Activated naive CD8-positive, alpha-beta T cell treated with anti-CD3 and anti-CD28 coated beads for 36 hours (primary cell): Measurements from ENCODE around the gene SEZ6. TPM values are rescaled to one million over a fixed set of nuclear protein-coding genes. Genes with fewer than 3 reads are reported as not detected.

ENCODE experiments used
- DNase-seq: peaks from one replicate; pipeline ENCODE4 v3.0.0; 2021
- H3K27ac Mint-ChIP-seq: one replicate; pipeline ENCODE4 v1.8.0; 2022; ENCODE audit warnings: mild to moderate bottlenecking, moderate library complexity, mixed read lengths
- H3K27me3 Mint-ChIP-seq: one replicate; pipeline ENCODE4 v1.8.0; 2022; ENCODE audit warnings: mild to moderate bottlenecking, mixed read lengths
- H3K36me3 Mint-ChIP-seq: one replicate; pipeline ENCODE4 v1.8.0; 2021; ENCODE audit warnings: mild to moderate bottlenecking, mixed read lengths
- H3K4me1 Mint-ChIP-seq: one replicate; pipeline ENCODE4 v1.8.0; 2021; ENCODE audit warnings: mixed read lengths
- H3K4me3 Mint-ChIP-seq: one replicate; pipeline ENCODE4 v1.8.0; 2022; ENCODE audit warnings: mild to moderate bottlenecking, moderate library complexity, mixed read lengths
- H3K9me3 Mint-ChIP-seq: one replicate; pipeline ENCODE4 v1.8.0; 2022; ENCODE audit warnings: mixed read lengths
- total RNA-seq, 2 experiments: library from RNA; stranded (reverse); gene quantifications; one replicate each; pipeline ENCODE4 v1.2.3, GENCODE V29; 2021

SEZ6 gene
- total RNA-seq, 2 experiments from 2014 or later = not detected

DNA sequence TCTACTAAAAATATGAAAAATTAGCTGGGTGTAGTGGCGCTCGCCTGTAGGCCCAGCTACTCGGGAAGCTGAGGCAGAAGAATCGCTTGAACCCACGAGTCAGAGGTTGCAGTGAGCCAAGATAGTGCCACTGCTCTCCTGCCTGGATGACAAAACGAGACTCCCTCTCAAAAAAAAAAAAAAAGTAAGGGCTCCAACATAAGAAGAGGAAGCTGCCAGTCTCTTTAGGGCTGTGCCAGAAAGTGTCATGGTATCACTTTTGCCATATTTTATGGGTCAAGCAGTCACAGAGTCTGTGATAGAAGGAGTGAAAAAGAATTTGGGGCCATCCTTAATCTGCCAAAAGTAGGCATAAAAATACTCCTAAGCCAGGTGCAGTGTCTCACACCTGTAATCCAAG lies 35.7 kb upstream of the SEZ6 start:
- H3K27ac Mint-ChIP-seq = no peak overlapping the region
- H3K4me3 Mint-ChIP-seq = no peak overlapping the region
- DNase-seq = no peak
- H3K4me1 Mint-ChIP-seq = peaks cover 10% of the 10 kb centered on the region
- peaks cover 3% of the 10 kb centered on the region for H3K27me3 Mint-ChIP-seq
- H3K9me3 Mint-ChIP-seq = no peaks in the 10 kb centered on the region
- no peaks in the 10 kb centered on the region for H3K36me3 Mint-ChIP-seq

DNA sequence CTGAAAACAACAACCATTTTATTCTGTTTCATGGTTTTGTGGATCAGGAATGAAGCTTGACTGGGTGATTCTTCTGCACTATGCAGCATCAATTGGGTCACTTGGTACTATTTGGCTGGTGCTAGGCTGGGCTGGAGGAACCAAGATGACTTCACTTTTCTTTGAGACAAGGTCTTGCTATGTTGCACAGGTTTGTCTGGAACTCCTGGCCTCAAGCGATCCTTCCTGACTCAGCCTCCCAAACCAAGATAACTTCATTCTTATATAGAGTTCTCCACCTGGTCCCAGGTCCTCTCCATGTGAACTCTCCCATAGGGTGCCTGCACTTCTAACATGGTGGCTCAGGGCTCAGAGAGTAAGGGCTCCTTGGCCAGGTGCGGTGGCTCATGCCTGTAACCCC lies 35.3 kb upstream of the SEZ6 start:
- DNase-seq = no peak
- H3K4me1 Mint-ChIP-seq = peaks cover 8% of the 10 kb centered on the region
- no peak overlapping the region for H3K4me3 Mint-ChIP-seq
- H3K9me3 Mint-ChIP-seq = no peaks in the 10 kb centered on the region
- H3K27ac Mint-ChIP-seq = no peak overlapping the region
- H3K36me3 Mint-ChIP-seq = no peaks in the 10 kb centered on the region
- H3K27me3 Mint-ChIP-seq = peaks cover 3% of the 10 kb centered on the region

DNA sequence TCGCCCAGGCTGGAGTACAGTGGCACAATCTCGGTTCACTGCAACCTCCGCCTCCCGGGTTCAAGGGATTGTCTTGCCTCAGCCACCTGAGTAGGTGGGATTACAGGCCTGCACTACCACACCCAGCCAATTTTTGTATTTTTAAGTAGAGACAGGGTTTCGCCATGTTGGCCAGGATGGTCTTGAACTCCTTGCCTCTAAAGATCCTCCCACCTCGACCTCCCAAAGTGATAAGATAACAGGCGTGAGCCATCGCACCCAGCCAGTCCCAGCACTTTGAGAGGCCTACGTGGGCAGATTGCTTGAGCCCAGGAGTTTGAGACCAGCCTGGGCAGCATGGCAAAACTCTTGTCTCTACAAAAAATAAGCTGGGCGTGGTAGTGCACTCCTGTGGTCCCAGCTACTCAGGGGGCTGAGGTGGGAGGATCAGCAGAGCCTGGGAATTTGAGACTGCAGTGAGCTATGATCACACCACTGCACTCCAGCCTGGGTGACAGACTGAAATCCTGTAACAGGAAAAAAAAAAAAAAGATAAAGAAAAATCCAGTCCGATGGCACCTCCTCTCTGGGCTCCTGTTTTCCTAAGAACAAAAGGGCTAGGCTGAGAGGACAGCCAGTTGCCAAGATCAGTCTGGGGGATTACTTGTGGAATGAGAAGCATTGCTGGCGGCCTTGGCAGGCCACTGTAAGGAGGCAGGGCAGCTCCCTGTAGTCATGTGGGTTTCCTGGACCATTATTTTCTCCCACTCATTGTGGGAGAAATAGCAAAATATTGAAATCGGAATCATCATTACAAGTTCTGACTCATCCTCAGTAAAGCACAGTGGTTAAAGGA lies 34.1 kb upstream of the SEZ6 start:
- Mint-ChIP-seq H3K9me3 (peaks cover 4% of the 10 kb centered on the region), H3K4me3 (no peak overlapping the region), H3K27me3 (peaks cover 8% of the 10 kb centered on the region), H3K4me1 (peaks cover 8% of the 10 kb centered on the region), H3K36me3 (no peaks in the 10 kb centered on the region), H3K27ac (no peak overlapping the region)
- no peak for DNase-seq

DNA sequence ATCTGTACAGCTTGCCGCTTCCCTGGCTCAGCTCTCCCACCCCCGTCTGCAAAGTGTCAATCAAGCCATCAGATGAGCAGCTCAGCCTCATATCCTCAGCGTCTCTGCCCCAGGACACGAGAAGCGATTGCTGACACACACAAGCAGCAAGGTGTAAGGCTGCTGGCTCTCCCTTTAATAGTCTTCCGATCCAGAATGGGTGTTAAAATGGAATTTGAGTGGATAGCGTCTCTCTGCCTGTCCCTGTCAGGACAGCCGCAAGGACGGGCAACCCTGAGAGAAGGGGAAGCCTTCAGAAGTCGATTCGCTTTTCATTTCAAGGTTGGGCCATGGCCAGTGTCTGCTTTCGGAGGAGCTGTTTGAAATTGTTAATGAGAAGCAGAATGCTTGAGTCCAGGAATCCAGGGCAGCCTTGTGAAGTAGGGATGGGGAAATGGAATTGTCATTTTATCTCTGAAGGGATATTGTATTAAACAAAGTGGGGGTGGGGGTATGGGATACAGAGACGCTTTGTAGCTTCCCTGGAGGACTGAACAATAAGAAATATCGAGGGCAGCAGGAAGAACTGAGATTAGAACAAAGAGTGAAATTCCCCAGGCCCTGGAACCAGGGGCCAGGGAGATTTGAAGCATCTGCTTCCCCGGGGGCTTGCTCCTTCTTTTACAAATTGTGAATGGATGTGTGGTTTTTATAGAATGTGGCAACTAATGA lies 32.4 kb upstream of the SEZ6 start:
- Mint-ChIP-seq H3K27ac (no peak overlapping the region), H3K4me1 (peaks cover 8% of the 10 kb centered on the region), H3K36me3 (peaks cover 3% of the 10 kb centered on the region), H3K4me3 (no peak overlapping the region), H3K9me3 (peaks cover 11% of the 10 kb centered on the region), H3K27me3 (peaks cover 16% of the 10 kb centered on the region)
- no peak for DNase-seq

DNA sequence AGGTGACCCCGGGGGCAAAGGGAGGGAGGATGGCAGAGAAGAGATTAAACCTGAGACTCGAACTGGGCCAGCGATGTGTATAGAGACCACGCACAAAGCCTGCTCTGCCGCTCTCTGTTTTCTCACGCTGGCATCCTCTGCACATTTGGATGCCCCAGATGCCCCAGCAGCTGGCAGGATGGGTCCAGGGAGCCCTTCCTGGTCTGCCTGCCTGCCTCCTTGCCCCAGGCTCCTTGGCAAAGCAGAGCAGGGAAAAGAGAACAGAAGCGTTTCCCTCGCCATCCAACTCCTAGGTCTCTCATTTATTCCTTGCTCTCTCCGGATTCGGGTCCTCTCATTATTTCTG lies 31.9 kb upstream of the SEZ6 start:
- peaks cover 3% of the 10 kb centered on the region for H3K36me3 Mint-ChIP-seq
- peaks cover 19% of the 10 kb centered on the region for H3K27me3 Mint-ChIP-seq
- H3K4me1 Mint-ChIP-seq = peaks cover 7% of the 10 kb centered on the region
- peaks cover 11% of the 10 kb centered on the region for H3K9me3 Mint-ChIP-seq
- no peak overlapping the region for H3K27ac Mint-ChIP-seq
- H3K4me3 Mint-ChIP-seq = no peak overlapping the region
- no peak for DNase-seq

DNA sequence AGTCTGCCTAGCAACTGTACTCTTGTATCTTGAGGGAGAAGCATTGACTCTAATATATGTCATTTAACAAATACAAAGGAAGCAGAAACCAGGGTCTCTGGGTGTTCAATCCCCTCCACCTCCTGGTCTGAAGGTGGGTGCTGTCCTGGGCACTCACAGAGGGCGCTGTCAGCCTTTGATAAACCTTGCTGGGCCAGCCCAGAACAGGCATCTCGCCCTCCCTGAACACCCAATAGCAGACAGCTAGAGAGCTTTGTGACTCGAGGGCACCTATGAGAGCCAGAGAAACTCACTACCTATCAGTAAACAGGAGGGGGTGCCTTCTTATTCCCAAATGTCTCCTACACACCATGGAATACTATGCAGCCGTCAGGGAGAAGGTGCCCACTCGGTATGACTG lies 30.8 kb upstream of the SEZ6 start:
- Mint-ChIP-seq H3K4me3 (no peak overlapping the region), H3K27ac (no peak overlapping the region), H3K27me3 (peaks cover 30% of the 10 kb centered on the region), H3K9me3 (peaks cover 11% of the 10 kb centered on the region), H3K4me1 (no peaks in the 10 kb centered on the region), H3K36me3 (peaks cover 3% of the 10 kb centered on the region)
- no peak for DNase-seq

DNA sequence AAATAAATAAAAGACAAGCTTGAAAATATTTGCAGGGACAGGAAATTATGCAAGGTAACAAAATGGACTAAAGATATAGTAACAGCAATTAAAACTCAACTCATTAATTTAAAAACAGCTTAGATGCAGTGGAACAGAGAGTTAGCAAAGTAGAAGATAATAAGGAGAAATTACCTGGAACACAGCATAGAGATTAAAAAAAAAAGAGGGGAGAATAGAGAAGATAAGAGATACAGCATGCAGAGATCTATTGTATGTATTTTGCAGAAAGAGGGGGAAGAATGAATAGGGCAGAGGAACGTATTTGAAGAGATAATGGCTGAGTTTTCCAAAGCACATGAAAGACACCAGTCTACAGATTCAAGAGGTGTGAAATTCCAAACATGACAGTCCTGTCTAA lies 28.7 kb upstream of the SEZ6 start:
- no peak for DNase-seq

DNA sequence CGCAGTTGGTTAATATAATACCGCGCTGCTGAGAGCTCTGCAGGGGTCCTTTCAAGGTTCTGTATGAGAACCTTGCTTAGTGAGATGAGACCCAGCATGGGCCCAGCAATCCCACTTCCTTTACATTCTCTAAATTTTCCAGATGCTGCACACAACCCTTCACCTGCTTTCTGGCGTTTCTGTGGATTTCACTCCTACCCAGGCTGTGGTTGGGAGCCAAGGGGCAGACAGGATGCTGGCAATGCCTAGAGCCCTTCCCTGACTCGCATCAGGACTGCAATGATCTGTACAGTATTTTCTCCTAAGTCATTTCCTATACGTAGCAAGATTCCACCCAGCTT lies 27.0 kb upstream of the SEZ6 start:
- Mint-ChIP-seq H3K27me3 (peaks cover 45% of the 10 kb centered on the region), H3K36me3 (peaks cover 3% of the 10 kb centered on the region), H3K27ac (no peak overlapping the region)

More for the DNA sequence above, 28.7 kb upstream of the SEZ6 start:
- H3K36me3 Mint-ChIP-seq = peaks cover 3% of the 10 kb centered on the region
- H3K9me3 Mint-ChIP-seq = peaks cover 11% of the 10 kb centered on the region
- peaks cover 37% of the 10 kb centered on the region for H3K27me3 Mint-ChIP-seq
- no peak overlapping the region for H3K27ac Mint-ChIP-seq
- no peaks in the 10 kb centered on the region for H3K4me1 Mint-ChIP-seq
- no peak overlapping the region for H3K4me3 Mint-ChIP-seq

DNA sequence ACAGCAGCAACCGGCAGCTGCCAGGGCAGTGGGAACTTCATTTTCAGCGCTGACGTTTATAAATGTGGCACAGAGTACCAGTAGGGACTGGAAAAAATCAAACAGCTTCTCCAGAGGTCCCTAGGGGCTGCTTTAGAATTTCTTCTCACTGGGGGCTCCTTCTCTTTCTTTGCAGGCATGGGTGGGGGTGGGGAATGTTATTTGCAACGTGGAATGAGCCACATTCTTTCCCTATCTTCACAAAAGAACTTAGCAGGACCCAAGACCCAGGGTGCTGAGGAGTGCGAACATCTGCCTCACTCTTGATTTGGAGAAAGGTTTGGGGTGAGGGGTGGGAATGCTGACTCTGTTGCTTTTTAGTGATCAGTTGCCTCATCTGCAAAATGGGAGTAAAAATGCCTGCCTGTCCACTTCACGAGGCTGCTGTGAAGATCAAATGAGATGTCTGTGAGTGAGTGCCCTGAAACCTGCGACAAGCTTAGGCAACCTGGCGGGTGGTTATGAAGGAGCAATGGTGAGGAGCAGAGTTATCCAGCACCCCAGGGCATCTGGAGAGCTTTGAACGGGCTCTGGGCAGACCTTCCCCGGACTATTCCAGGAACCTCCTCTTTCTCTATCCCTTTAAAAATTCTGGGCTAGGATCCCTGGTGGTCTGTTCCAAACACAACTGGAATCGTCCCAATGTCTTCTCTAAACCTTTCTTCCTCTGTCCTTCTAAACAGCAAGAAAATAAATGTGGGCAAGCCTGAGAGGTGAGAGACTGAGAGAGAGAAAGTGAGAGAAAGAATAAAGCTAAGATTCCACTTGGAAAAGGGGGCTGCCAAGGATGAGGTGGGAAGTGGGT lies 26.4 kb upstream of the SEZ6 start:
- DNase-seq = no peak
- H3K36me3 Mint-ChIP-seq = peaks cover 3% of the 10 kb centered on the region

More for the DNA sequence above, 27.0 kb upstream of the SEZ6 start:
- Mint-ChIP-seq H3K4me1 (no peaks in the 10 kb centered on the region), H3K9me3 (peaks cover 11% of the 10 kb centered on the region), H3K4me3 (no peak overlapping the region)
- DNase-seq = no peak

DNA sequence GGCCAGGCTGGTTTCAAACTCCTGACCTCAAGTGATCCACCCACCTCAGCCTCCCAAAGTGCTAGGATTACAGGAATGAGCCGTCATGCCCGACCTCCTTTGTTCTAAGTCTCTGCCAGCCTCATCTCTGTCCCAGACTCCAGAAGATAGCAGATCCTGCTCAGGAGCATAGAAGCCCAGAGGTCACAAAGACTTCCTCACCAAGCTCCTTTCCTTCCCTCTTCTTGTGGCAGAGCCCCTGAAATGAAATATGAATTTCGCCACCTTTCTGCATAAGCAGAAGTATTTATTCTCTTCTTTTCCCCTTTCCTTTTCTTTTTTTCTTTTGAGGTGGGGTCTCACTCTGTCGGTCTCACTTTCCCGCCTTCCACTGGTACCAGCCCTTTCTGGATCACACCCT lies 25.7 kb upstream of the SEZ6 start:
- H3K36me3 Mint-ChIP-seq = peaks cover 3% of the 10 kb centered on the region
- H3K27ac Mint-ChIP-seq = no peak overlapping the region
- H3K4me3 Mint-ChIP-seq = no peak overlapping the region
- H3K27me3 Mint-ChIP-seq = peaks cover 58% of the 10 kb centered on the region
- peaks cover 11% of the 10 kb centered on the region for H3K9me3 Mint-ChIP-seq
- H3K4me1 Mint-ChIP-seq = no peaks in the 10 kb centered on the region
- no peak for DNase-seq

More for the DNA sequence above, 26.4 kb upstream of the SEZ6 start:
- no peak overlapping the region for H3K27ac Mint-ChIP-seq
- no peak overlapping the region for H3K4me3 Mint-ChIP-seq
- no peaks in the 10 kb centered on the region for H3K4me1 Mint-ChIP-seq
- H3K27me3 Mint-ChIP-seq = peaks cover 51% of the 10 kb centered on the region
- peaks cover 11% of the 10 kb centered on the region for H3K9me3 Mint-ChIP-seq

DNA sequence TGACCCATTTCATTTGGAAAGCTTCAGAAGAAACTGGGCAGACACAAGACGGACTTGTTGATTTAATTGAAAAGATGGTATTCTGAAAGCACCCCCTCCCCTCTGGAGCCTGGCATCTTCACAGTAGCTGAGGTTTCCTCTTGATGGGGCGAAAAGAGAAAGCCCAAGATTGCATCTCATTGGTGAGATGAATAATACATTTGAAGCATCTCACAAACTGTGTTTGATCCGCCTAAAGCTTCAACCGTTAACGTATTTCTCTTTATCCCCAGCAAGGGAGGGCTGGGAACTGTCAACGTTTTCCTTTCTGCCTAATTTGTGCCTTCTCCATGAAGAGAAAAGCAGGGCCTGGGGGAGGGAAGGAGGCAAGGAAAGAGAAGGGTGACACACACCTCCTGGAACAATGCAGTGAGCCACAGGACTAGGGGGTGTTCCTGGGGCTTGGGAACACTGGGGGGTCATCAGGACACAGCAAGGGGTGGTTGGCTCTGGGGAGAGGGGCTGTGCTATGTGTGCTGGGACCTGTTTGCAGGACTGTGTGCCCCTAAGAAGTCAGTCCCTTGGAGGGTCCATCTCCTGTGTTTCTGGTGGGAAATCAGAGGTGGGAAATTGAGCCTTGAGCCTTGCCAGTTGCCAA lies 18.6 kb upstream of the SEZ6 start:
- Mint-ChIP-seq H3K4me3 (no peak overlapping the region), H3K4me1 (peaks cover 3% of the 10 kb centered on the region), H3K27ac (no peak overlapping the region), H3K36me3 (no peaks in the 10 kb centered on the region), H3K27me3 (peaks cover 50% of the 10 kb centered on the region), H3K9me3 (no peaks in the 10 kb centered on the region)
- no peak for DNase-seq

DNA sequence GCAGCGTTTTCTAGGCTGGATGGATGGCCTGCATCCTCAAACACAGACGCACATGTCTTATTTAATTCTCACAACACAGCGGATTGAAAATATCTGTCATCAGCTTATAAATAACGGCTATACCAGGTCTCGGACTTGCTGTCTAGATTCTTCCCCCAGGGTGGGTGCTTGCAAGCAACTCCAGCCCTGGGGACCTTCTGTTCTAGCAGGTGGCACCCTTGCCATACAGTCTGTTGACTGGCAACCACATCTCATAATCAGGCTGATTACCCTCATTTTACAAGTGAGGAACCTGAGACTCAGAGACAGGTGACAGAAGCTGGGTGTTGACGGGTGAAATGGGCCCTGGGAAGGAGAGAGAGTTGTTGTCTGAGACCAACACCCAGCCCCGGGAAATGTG lies 16.2 kb upstream of the SEZ6 start:
- Mint-ChIP-seq H3K4me3 (no peak overlapping the region), H3K27me3 (peaks cover 59% of the 10 kb centered on the region), H3K36me3 (no peaks in the 10 kb centered on the region)

DNA sequence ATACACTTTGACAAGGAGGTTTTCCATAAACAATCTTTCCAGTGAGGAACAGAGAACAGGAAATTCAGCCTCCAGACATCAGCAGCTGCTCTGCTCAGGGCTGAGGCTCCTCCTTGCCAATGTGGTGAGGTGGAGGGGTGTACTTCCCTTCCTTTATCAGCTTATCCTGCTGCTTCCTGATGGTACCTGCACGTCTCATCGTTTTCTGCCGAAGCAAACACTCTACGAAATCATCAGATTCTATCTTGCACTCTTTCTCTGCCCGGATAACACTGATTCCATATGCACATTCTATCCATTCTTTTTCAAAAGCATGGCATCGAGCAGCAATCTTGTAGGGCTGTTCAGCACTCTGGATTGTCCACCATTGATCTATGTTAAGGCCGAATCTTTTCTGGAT lies 15.4 kb upstream of the SEZ6 start:
- Mint-ChIP-seq H3K4me1 (peaks cover 8% of the 10 kb centered on the region), H3K27me3 (peaks cover 51% of the 10 kb centered on the region), H3K9me3 (no peaks in the 10 kb centered on the region), H3K36me3 (no peaks in the 10 kb centered on the region), H3K4me3 (no peak overlapping the region), H3K27ac (no peak overlapping the region)
- no peak for DNase-seq

More for the DNA sequence above, 16.2 kb upstream of the SEZ6 start:
- no peak overlapping the region for H3K27ac Mint-ChIP-seq
- no peaks in the 10 kb centered on the region for H3K9me3 Mint-ChIP-seq
- no peak for DNase-seq
- H3K4me1 Mint-ChIP-seq = peaks cover 8% of the 10 kb centered on the region

DNA sequence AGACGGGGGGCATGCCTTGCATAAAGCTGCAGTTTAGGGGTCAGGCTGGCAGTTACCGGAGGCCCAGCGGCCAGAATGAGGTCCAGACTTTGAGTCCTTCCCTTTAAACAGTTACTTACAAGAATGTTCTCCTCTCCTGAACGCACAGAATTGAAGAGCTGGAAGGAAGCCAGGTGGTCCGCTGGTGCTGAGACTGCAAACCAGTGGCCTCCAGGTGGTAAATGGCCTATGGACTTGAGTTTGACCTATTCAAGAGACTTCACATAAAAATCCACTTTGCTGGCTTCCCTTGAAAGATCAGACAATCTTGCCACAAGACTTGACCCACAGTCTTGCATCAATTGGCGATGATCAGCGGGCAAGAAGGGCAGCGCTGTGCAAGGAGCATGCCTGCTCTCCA lies 14.7 kb upstream of the SEZ6 start:
- Mint-ChIP-seq H3K4me1 (peaks cover 8% of the 10 kb centered on the region), H3K27ac (no peak overlapping the region), H3K36me3 (no peaks in the 10 kb centered on the region), H3K4me3 (no peak overlapping the region), H3K9me3 (no peaks in the 10 kb centered on the region), H3K27me3 (peaks cover 51% of the 10 kb centered on the region)
- DNase-seq = no peak
